Panc1 (cell line): ENCODE results near the gene ATPAF2. TPM values are rescaled to one million over a fixed set of nuclear protein-coding genes. Genes with fewer than 3 reads are reported as not detected.

Experiments
- ATAC-seq: fragments of 200-7000 bp; cut with Tn5 transposase; 2 replicates; pipeline ENCODE4 v1.9.1; 2020; ENCODE audit warnings: mild to moderate bottlenecking, moderate library complexity
- BruUV-seq: library from RNA; stranded (reverse); fragments of 400-500 nt; replicated peaks from 2 replicates; lab custom pipeline; 2021; lab: Mats Ljungman, UMichigan
- CTCF ChIA-PET: fragments of 300-600 bp; sonication (Branson Sonifier 250); formaldehyde crosslinking; loops from one replicate; lab custom pipeline; 2022; ENCODE audit warnings: antibody characterized with exemption; lab: Charles Lee
- POLR2A ChIA-PET: fragments of 300-600 bp; sonication (Branson Sonifier 250); formaldehyde crosslinking; loops from one replicate; lab custom pipeline; 2022; ENCODE audit warnings: antibody characterized with exemption; lab: Charles Lee
- DNase-seq: peaks from one replicate; pipeline ENCODE4 v3.0.0-alpha.2; 2010; ENCODE audit warnings: low read depth, low spot score
- H3K27ac ChIP-seq: 2 replicates; pipeline ENCODE4 v1.5.1; 2011; ENCODE audit warnings: mild to moderate bottlenecking, low read length, inconsistent platforms
- H3K27me3 ChIP-seq: fragments of 200-500 bp; sonication (Bioruptor generic); 2 replicates; pipeline ENCODE4 v1.6.0; 2014; ENCODE audit warnings: low read length, inconsistent platforms; ENCODE audit not compliant: control insufficient read depth, insufficient read depth
- H3K36me3 ChIP-seq: fragments of 200-500 bp; sonication (Bioruptor generic); 2 replicates; pipeline ENCODE4 v1.5.1; 2014; ENCODE audit warnings: inconsistent platforms, mild to moderate bottlenecking, low read length, moderate library complexity; ENCODE audit not compliant: control insufficient read depth, insufficient read depth
- H3K4me1 ChIP-seq: 2 replicates; pipeline ENCODE4 v1.5.1; 2011; ENCODE audit warnings: inconsistent platforms, mild to moderate bottlenecking, low read length, moderate library complexity; ENCODE audit not compliant: control insufficient read depth, insufficient read depth
- H3K4me3 ChIP-seq, 2 experiments: 2 replicates each; pipeline ENCODE4 v1.5.1; 2011 to 2012; ENCODE audit warnings: low read depth in 2 of 2, low read length in 2 of 2, mild to moderate bottlenecking in 2 of 2, inconsistent platforms in 1 of 2, moderate library complexity in 1 of 2
- H3K9me3 ChIP-seq: fragments of 200-500 bp; sonication (Bioruptor generic); 2 replicates; pipeline ENCODE4 v1.5.1; 2014; ENCODE audit warnings: low read depth, mild to moderate bottlenecking, inconsistent platforms, low read length, moderate library complexity; ENCODE audit not compliant: control insufficient read depth, insufficient read depth
- POLR2AphosphoS5 ChIP-seq: IDR thresholded peaks from 2 replicates; pipeline ENCODE4 v1.6.1; 2012; ENCODE audit warnings: mild to moderate bottlenecking, low read depth, low read length, moderate library complexity
- SIN3A ChIP-seq: IDR thresholded peaks from 2 replicates; pipeline ENCODE4 v1.6.1; 2012; ENCODE audit warnings: low read depth, mild to moderate bottlenecking, low read length, moderate library complexity, borderline replicate concordance; ENCODE audit not compliant: insufficient read depth
- TCF7L2 ChIP-seq: IDR thresholded peaks from 2 replicates; pipeline ENCODE4 v1.6.1; 2011; ENCODE audit warnings: mild to moderate bottlenecking, low read depth, low read length, inconsistent platforms
- in situ Hi-C: cut with HindIII; loops from 2 replicates; pipeline ENCODE4 v1.10.0; 2016; ENCODE audit warnings: low sequenced_read_pairs, low pct_unique_long_range_greater_than_20kb
- intact Hi-C: fragments of 100-400 bp; cut with micrococcal nuclease; formaldehyde crosslinking; loops from one replicate; pipeline ENCODE4 v1.10.0; 2022; ENCODE audit not compliant: unreplicated experiment
- total RNA-seq: library from RNA; stranded (reverse); gene quantifications from one replicate; pipeline ENCODE4 v1.2.1, GENCODE V29; 2021; ENCODE audit not compliant: unreplicated experiment
- TF ChIP-seq, protein P1 (sequence below), 2 experiments: IDR thresholded peaks; 2 replicates each; pipeline ENCODE4 v1.6.1; 2011 to 2012; ENCODE audit warnings: low read depth in 2 of 2, control low read depth in 1 of 2, low read length in 1 of 2, mild to moderate bottlenecking in 1 of 2, moderate library complexity in 1 of 2; ENCODE audit not compliant: insufficient read depth in 1 of 2
- TF ChIP-seq, protein P2 (sequence below): fragments of 450-650 bp; IDR thresholded peaks from 2 replicates; pipeline ENCODE4 v1.5.1; 2017; ENCODE audit warnings: mild to moderate bottlenecking

ATPAF2 gene
- total RNA-seq, 1 experiment from 2014 or later = 22.3 TPM

DNA sequence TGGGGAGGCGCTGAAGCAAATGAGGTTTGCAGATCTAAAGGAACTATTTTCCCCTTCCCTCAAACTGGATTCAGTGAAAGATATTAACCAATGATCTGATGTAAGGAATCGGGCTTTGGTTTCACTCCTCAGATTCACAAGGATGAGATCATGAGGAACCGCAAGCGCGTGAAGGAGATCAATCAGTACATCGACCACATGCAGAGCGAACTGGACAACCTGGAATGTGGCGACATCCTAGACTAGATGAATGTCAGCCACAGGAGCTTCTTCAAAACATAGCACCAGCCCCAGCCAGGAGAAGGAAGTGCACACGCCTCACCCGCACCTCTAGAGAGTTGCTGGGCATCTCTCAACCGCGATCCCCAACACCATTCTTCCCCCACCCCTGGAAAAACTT is 22.5 kb downstream of the ATPAF2 start:
- Histone ChIP-seq H3K27ac (no peak overlapping the region), H3K27me3 (no peaks in the 10 kb centered on the region), H3K4me1 (no peaks in the 10 kb centered on the region), H3K4me3 (no peak overlapping the region), H3K36me3 (no peaks in the 10 kb centered on the region), H3K9me3 (no peaks in the 10 kb centered on the region)
- ChIA-PET CTCF (no interaction called here), POLR2A (no interaction called here)
- TF ChIP-seq, protein P1, sequence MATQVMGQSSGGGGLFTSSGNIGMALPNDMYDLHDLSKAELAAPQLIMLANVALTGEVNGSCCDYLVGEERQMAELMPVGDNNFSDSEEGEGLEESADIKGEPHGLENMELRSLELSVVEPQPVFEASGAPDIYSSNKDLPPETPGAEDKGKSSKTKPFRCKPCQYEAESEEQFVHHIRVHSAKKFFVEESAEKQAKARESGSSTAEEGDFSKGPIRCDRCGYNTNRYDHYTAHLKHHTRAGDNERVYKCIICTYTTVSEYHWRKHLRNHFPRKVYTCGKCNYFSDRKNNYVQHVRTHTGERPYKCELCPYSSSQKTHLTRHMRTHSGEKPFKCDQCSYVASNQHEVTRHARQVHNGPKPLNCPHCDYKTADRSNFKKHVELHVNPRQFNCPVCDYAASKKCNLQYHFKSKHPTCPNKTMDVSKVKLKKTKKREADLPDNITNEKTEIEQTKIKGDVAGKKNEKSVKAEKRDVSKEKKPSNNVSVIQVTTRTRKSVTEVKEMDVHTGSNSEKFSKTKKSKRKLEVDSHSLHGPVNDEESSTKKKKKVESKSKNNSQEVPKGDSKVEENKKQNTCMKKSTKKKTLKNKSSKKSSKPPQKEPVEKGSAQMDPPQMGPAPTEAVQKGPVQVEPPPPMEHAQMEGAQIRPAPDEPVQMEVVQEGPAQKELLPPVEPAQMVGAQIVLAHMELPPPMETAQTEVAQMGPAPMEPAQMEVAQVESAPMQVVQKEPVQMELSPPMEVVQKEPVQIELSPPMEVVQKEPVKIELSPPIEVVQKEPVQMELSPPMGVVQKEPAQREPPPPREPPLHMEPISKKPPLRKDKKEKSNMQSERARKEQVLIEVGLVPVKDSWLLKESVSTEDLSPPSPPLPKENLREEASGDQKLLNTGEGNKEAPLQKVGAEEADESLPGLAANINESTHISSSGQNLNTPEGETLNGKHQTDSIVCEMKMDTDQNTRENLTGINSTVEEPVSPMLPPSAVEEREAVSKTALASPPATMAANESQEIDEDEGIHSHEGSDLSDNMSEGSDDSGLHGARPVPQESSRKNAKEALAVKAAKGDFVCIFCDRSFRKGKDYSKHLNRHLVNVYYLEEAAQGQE (IDR thresholded peaks at IDR 0.05; ENCODE audit: insufficient read depth in 1 of 2, low read depth in 2 of 2, low read length in 1 of 2) = no peak
- TF ChIP-seq SIN3A = no peak
- no peak for TF ChIP-seq POLR2AphosphoS5
- TF ChIP-seq TCF7L2 = no peak
- no TSS peak for BruUV-seq
- intact Hi-C loops = no loop called here
- ATAC-seq (no peak), DNase-seq (no peak)
- in situ Hi-C loops = no loop called here

DNA sequence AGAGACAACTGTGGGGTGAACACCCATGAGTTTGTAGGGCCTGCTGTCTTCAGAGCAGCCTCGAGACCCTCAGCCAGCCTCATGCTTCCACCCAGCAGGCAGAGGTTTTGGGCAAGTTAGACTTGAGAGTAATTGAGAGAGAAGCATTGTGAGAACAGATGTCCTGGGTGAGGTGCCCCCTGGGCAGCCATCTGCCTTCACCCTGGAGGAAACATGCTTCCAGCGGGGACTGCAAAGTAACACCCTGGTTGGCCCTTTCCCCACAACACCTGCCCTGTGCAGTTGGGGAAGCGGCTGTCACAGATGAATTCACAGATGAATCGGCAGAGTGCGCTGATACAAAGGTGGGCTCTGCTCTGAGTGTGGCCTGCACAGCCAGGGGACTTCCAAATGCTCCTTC is 23.4 kb downstream of the ATPAF2 start:
- Histone ChIP-seq H3K9me3 (no peaks in the 10 kb centered on the region), H3K36me3 (no peaks in the 10 kb centered on the region), H3K4me1 (no peaks in the 10 kb centered on the region), H3K4me3 (no peak overlapping the region), H3K27me3 (no peaks in the 10 kb centered on the region), H3K27ac (no peak overlapping the region)
- intact Hi-C loops (no loop called here), in situ Hi-C loops (no loop called here)
- TF ChIP-seq, protein P1 (IDR thresholded peaks at IDR 0.05; ENCODE audit: insufficient read depth in 1 of 2, low read depth in 2 of 2, low read length in 1 of 2) = no peak
- TF ChIP-seq POLR2AphosphoS5 (no peak), SIN3A (no peak), TCF7L2 (no peak)
- TF ChIP-seq, protein P2, sequence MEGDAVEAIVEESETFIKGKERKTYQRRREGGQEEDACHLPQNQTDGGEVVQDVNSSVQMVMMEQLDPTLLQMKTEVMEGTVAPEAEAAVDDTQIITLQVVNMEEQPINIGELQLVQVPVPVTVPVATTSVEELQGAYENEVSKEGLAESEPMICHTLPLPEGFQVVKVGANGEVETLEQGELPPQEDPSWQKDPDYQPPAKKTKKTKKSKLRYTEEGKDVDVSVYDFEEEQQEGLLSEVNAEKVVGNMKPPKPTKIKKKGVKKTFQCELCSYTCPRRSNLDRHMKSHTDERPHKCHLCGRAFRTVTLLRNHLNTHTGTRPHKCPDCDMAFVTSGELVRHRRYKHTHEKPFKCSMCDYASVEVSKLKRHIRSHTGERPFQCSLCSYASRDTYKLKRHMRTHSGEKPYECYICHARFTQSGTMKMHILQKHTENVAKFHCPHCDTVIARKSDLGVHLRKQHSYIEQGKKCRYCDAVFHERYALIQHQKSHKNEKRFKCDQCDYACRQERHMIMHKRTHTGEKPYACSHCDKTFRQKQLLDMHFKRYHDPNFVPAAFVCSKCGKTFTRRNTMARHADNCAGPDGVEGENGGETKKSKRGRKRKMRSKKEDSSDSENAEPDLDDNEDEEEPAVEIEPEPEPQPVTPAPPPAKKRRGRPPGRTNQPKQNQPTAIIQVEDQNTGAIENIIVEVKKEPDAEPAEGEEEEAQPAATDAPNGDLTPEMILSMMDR = no peak
- no peak for DNase-seq
- BruUV-seq = no TSS peak
- ATAC-seq = no peak
- ChIA-PET CTCF (no interaction called here), POLR2A (no interaction called here)
